CD4-positive, alpha-beta T cell (primary cell): ENCODE results near the gene ZNF718. TPM values are rescaled to one million over a fixed set of nuclear protein-coding genes. Genes with fewer than 3 reads are reported as not detected.

Experiments used
- ATAC-seq: fragments of 200-7000 bp; cut with Tn5 transposase; one replicate; pipeline ENCODE4 v1.10.0; 2022; ENCODE audit warnings: mild to moderate bottlenecking; ENCODE audit not compliant: poor library complexity
- CTCF ChIA-PET: fragments of 350-600 bp; sonication (Branson Sonifier 250); formaldehyde crosslinking; loops from one replicate; lab custom pipeline; 2021; ENCODE audit warnings: antibody characterized with exemption, inconsistent platforms; lab: Charles Lee
- POLR2A ChIA-PET: fragments of 350-600 bp; sonication (Branson Sonifier 250); formaldehyde crosslinking; loops from one replicate; lab custom pipeline; 2021; ENCODE audit warnings: antibody characterized with exemption, inconsistent platforms; lab: Charles Lee
- DNase-seq, 14 experiments: peaks; one replicate each; pipeline ENCODE4 v3.0.0-alpha.2; 2013 to 2020; ENCODE audit warnings: mixed read lengths in 2 of 14
- H3K27ac ChIP-seq, 2 donors: one replicate each; pipeline versions ENCODE4 v1.5.1 to v1.7.0; 2013; ENCODE audit warnings: low read length in 2 of 2, low read depth in 1 of 2, mild to moderate bottlenecking in 1 of 2
- H3K27me3 ChIP-seq, 2 experiments: 1 replicate in 1 of 2; 2 replicates in 1 of 2; pipeline versions ENCODE4 v1.6.1 to v1.7.0; 2013; ENCODE audit warnings: low read length in 2 of 2, control low read depth in 1 of 2, mild to moderate bottlenecking in 1 of 2, moderate library complexity in 1 of 2; ENCODE audit not compliant: insufficient read depth in 2 of 2, control insufficient read depth in 1 of 2
- H3K36me3 ChIP-seq: one replicate; pipeline ENCODE4 v1.6.1; 2013; ENCODE audit warnings: low read length, control low read depth; ENCODE audit not compliant: insufficient read depth
- H3K4me1 ChIP-seq: one replicate; pipeline ENCODE4 v1.6.1; 2013; ENCODE audit warnings: low read length, control low read depth; ENCODE audit not compliant: insufficient read depth
- H3K4me3 ChIP-seq: one replicate; pipeline ENCODE4 v1.5.1; 2013; ENCODE audit warnings: mild to moderate bottlenecking, low read length, moderate library complexity
- H3K9me3 ChIP-seq, 2 experiments: 1 replicate in 1 of 2; 2 replicates in 1 of 2; pipeline versions ENCODE4 v1.6.1 to v1.7.0; 2013; ENCODE audit warnings: low read length in 2 of 2, mild to moderate bottlenecking in 2 of 2, control low read depth in 1 of 2, moderate library complexity in 1 of 2; ENCODE audit not compliant: control insufficient read depth in 1 of 2, insufficient read depth in 1 of 2
- H3K27ac Mint-ChIP-seq: one replicate; pipeline ENCODE4 v1.8.0; 2020; ENCODE audit warnings: mixed read lengths
- H3K27me3 Mint-ChIP-seq: one replicate; pipeline ENCODE4 v1.8.0; 2021; ENCODE audit warnings: mixed read lengths
- H3K36me3 Mint-ChIP-seq: one replicate; pipeline ENCODE4 v1.8.0; 2021; ENCODE audit warnings: low read depth, mixed read lengths
- H3K4me1 Mint-ChIP-seq: one replicate; pipeline ENCODE4 v1.8.0; 2021; ENCODE audit warnings: low read depth, mixed read lengths
- H3K4me3 Mint-ChIP-seq: one replicate; pipeline ENCODE4 v1.8.0; 2020; ENCODE audit warnings: mild to moderate bottlenecking, mixed read lengths
- H3K9me3 Mint-ChIP-seq: one replicate; pipeline ENCODE4 v1.8.0; 2020; ENCODE audit warnings: mixed read lengths
- CTCF ChIP-seq: fragments of 200-600 bp; IDR thresholded peaks from one replicate; pipeline ENCODE4 v1.8.0; 2022; ENCODE audit warnings: antibody characterized with exemption, mild to moderate bottlenecking
- intact Hi-C, 2 experiments: fragments of 100-400 bp; cut with DNase I in 1 of 2; cut with micrococcal nuclease in 1 of 2; formaldehyde crosslinking; loops; one replicate each; pipeline versions ENCODE4 v1.15.1 to v1.9.0; 2023 to 2025; cut with DNase I, micrococcal nuclease
- total RNA-seq, 174 experiments: library from RNA in 2 of 174; stranded (reverse) in 2 of 174; gene quantifications; one replicate each; pipeline ENCODE4 v1.2.3 and lab custom pipeline; 2021 to 2026

Gene ZNF718
- total RNA-seq, 2 experiments from 2014 or later: 6.3 to 7.4 TPM

GRCh38 chr4:114149-114548 lies 10.2 kb upstream of the ZNF718 start:
- Mint-ChIP-seq H3K4me1 (no peaks in the 10 kb centered on the region), H3K4me3 (no peak overlapping the region), H3K27me3 (peaks cover 29% of the 10 kb centered on the region), H3K9me3 (peaks cover 23% of the 10 kb centered on the region), H3K36me3 (peaks cover 61% of the 10 kb centered on the region), H3K27ac (no peak overlapping the region)
- no peak overlapping the region for H3K4me3 ChIP-seq
- intact Hi-C loops: no loop called here
- ATAC-seq (no peak), DNase-seq (no peak)
- POLR2A ChIA-PET: no interaction called here
- no peaks in the 10 kb centered on the region for H3K4me1 ChIP-seq
- no peak overlapping the region for H3K27ac ChIP-seq
- TF ChIP-seq CTCF: no peak
- H3K9me3 ChIP-seq: peaks cover 30 to 31% of the 10 kb centered on the region in 2 experiments
- H3K27me3 ChIP-seq: peaks cover 12 to 17% of the 10 kb centered on the region in 2 experiments
- CTCF ChIA-PET: no interaction called here
- no peaks in the 10 kb centered on the region for H3K36me3 ChIP-seq

- H3K4me1 Mint-ChIP-seq: peaks cover 13% of the 10 kb centered on the region
- H3K4me1 ChIP-seq: peaks cover 15% of the 10 kb centered on the region
- H3K27me3 Mint-ChIP-seq: peaks cover 6% of the 10 kb centered on the region
- H3K36me3 ChIP-seq: no peaks in the 10 kb centered on the region
- no peak overlapping the region for H3K4me3 ChIP-seq
- DNase-seq (no peak), ATAC-seq (no peak)
- no peak overlapping the region for H3K4me3 Mint-ChIP-seq
- TF ChIP-seq CTCF: no peak
- ChIA-PET CTCF (no interaction called here), POLR2A (interaction anchor here (0.7 to 2.3 kb wide), 2 partner anchors 8 to 14 kb away, joined by 3 to 9 read pairs; partner anchors contain the start of gene ZNF718)
- H3K27me3 ChIP-seq: no peaks in the 10 kb centered on the region
- no peak overlapping the region for H3K27ac ChIP-seq
- H3K36me3 Mint-ChIP-seq: peaks cover 57% of the 10 kb centered on the region
- H3K9me3 ChIP-seq: peaks cover 30 to 40% of the 10 kb centered on the region in 2 experiments
- H3K27ac Mint-ChIP-seq: no peak overlapping the region
- intact Hi-C loops: no loop called here
- H3K9me3 Mint-ChIP-seq: peaks cover 27% of the 10 kb centered on the region
Observed at GRCh38 chr4:116499-116898, 7.8 kb upstream of the ZNF718 start.

- peaks cover 44% of the 10 kb centered on the region for H3K4me1 ChIP-seq
- Mint-ChIP-seq H3K9me3 (peaks cover 28% of the 10 kb centered on the region), H3K27me3 (no peaks in the 10 kb centered on the region), H3K4me1 (peaks cover 41% of the 10 kb centered on the region), H3K36me3 (peaks cover 64% of the 10 kb centered on the region), H3K27ac (peak overlapping the region; percentile 83), H3K4me3 (no peak overlapping the region)
- intact Hi-C loops: loop anchor here in 1 of 2 experiments (5.0 kb wide), 1 partner anchor 217 kb away; the partner anchor contains the start of gene ZNF141
- ChIA-PET CTCF (no interaction called here), POLR2A (no interaction called here)
- ATAC-seq (no peak), DNase-seq (no peak)
- TF ChIP-seq CTCF: no peak
- H3K27ac ChIP-seq: peak overlapping the region in 1 of 2 donors; percentile 0
- H3K36me3 ChIP-seq: peaks cover 1% of the 10 kb centered on the region
- no peak overlapping the region for H3K4me3 ChIP-seq
- no peaks in the 10 kb centered on the region for H3K27me3 ChIP-seq
- peaks cover 46 to 50% of the 10 kb centered on the region in 2 experiments for H3K9me3 ChIP-seq
Observed at GRCh38 chr4:120616-121015, 3.7 kb upstream of the ZNF718 start.
